GM04503 (cell line): Measurements from ENCODE around the gene CST3.
A peak's percentile ranks its signal among the peaks of the same experiment; 100 is the strongest.
"Not testable (repeated sequence)": the region's sequence is repeated elsewhere in the genome, so short reads cannot be mapped to it uniquely, and the experiment has no call there.

ENCODE experiments used
- DNase-seq: peaks from one replicate; pipeline ENCODE4 v3.0.0-alpha.2; 2012; ENCODE audit warnings: low read depth

The CST3 gene, protein sequence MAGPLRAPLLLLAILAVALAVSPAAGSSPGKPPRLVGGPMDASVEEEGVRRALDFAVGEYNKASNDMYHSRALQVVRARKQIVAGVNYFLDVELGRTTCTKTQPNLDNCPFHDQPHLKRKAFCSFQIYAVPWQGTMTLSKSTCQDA

DNA sequence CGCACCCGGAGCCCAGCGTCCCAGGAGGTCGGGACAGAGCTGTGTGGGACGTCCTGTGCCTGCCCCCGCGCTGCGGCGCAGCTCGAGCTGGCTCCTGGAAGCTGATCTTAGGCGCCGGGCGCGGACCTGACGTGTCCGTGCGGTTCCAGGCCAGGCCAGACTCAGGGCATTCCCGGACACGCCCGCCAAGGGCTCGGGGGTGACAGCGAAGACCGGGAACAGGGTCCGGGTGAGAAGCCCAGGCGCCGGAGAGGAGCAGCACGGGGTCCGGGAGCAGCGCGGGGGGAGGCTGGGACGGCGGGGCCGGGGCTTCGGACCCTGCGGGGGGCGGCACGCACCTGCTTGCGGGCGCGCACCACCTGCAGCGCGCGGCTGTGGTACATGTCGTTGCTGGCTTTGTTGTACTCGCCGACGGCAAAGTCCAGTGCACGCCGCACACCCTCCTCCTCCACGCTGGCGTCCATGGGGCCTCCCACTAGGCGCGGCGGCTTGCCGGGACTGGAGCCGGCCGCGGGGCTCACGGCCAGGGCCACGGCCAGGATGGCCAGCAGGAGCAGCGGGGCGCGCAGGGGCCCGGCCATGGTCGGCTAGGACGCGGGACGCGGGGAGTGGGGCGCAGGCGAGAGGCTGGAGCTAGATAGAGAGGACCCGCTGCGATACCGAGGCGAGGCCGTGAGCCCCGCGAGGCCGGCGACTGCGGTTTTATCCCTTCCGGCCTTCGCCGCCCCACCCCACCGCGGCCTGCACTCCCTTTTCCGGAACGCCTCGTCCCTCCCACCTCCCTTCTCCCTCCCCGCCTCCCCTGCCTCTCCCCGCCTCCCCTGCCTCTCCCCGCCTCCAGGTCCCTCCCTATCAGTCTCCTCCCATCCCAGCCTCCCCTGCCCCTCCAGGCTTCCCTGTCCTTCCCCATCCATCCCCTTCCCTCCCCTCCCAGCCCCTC, at the start of gene CST3:
Gene CST3, minus strand, starts transcription at position 674 of the 940 bp plus-strand sequence. Its CDS starts 93 bp downstream, at position 581.
- DNase-seq, result peak; percentile 36

DNA sequence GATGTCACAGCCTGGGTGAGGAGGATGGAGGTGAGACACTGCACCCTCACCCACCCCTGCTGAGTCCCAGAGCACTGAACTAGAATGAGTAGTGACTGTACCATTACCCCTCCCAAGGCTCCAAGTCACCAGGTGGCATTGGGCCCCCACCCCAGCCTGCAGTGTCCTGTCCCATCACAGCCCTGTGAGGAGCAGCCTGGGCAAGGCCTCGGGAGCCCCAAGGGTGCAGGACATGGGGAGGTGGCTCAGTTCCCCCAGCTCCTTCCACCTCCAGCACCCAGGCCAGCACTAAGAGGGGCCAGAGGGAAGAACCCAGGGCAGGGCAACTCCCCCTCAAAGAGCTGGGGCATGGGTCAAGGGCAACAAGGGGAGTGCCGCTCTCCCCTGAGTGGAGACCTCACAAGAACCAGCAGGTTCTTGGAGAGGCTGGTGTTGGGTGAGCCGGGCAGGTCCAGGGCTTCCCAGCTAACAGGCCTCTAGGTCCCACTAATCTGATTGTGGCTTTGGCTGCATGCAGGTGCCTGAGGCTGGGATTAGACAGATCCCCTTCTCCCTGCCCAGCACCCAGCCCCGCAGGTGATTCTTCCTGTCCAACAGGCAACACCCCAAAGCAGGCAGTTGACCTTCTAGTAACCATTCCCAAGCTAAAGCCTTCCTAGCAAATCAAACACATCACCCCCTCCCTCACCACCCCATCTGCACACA, 48.4 kb upstream of the CST3 start:
- DNase-seq, result no peak

- DNase-seq, result not testable (repeated sequence)
Observed at GRCh38 chr20:23685529-23685896, 47.8 kb upstream of the CST3 start.

DNA sequence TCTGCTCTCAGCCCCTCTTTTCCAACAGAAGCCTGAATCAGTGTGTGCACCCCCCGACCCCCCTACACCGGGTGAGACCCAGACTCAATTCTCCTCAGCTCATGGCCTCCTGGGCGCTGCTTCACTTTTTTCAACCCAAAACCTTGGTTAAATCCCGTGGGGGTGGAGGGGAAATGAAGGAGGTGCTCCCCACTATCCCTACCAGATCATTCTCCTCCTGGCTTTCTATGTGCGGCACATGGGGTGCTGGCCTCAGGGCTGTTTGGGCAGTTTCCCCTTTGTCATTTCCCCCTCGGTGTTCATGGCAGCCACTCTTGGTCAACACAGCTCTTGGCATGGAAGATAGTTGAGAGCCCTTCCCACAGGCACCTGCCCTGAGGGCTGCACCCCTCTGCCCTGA, 46.5 kb upstream of the CST3 start:
- no peak for DNase-seq

GRCh38 chr20:23683807-23684206, 46.1 kb upstream of the CST3 start:
- no peak for DNase-seq

DNA sequence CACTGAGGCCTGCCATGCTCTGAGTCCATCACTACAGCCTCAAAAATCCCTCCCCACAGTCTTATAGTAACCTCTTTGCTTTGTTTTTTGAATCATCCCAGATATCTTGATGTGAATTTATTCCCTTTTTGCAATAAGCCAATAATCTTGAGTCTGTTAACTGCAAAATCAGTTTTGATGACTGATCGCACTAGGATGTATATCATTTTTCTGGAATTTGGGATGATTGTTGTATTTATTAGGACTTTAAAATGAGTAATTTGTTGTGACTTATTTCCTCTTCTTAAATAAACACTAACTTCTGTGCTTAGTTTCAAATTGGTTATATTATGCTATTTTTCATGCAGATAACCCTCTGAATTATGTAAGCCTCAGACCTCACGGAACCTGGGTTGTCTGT, 45.5 kb upstream of the CST3 start:
- no peak for DNase-seq

GRCh38 chr20:23680146-23680545, 42.4 kb upstream of the CST3 start:
- no peak for DNase-seq

DNA sequence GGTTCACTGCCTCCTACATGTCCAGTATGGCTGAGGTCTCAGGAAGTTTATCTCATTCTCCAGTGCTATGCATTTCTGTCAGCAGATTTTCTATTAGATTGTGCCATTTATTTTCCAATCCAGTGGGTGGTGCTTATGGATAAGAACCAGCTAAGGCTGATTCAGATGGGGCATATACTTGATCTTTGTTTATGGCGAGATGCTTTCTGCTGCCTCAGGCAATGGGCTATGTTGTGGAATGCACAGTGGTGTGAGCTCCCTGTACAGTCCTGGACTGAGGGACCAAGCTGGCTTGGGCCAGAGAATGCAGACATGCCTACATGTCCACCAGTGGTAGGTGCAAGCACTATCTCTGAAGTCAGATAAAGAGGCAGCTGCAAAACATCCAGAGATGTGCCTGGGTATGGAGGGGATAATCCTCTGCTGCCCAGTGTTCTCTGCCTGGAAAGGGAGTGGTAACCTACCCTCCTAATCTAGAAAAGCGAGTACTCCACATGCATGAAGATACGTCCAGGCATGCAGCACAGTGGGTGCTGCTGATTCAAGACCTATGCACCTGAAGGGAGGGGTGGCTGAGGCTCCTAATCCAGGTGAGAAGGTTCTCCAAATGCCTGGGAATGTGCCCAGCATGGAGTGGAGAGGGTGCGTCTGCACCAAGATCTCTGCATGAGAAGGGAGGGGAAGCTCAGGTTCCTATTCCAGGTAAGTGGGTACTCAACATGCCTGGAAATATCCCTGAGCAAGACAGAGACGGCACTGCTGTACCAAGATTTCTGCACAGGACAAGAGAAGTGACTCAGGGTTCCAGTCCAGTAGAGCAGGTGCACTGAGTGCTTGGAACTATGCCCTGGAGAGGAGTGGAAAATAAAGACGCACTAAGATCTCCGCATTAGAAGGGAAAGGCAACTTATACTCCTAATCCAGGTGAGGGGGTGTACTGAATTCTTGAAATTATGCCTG, 41.7 kb upstream of the CST3 start:
- no peak for DNase-seq

DNA sequence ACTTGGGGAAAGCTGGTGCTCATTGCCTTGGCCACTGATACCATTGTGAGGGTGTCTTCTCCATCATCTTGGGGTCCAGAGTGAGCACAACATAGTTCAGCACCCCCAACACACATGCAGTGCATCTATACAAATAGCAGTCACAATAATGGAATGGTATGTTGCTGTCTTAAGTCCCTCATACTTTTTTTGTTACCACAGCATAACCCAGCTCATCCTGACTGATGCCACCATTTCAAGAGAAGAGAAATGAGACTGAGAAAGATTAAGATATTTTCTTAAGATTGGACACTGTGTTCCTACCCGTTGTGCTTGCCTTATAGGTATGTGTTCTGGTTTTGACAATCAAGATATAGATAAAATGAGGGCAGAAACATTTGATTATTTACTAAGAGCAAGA, 35.5 kb upstream of the CST3 start:
- no peak for DNase-seq

DNA sequence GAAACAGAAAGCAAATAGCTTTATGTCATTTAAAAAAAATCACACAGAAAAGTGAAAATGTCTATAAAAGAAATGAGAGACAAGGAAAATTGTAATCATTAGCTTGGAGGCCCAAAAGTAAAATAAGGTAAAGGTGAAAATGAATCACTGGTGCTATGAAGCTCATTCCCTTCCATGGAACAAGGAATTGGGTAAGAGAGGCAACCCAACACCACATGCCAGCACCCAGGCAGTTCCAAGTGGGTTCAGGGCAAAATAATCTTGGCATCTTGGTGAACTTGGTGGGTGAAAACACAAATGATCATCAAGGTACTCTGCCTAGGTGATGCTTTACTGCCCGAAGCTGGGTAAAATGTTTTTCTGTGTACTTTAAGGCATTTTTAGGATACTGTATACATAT, 34.4 kb upstream of the CST3 start:
- no peak for DNase-seq

DNA sequence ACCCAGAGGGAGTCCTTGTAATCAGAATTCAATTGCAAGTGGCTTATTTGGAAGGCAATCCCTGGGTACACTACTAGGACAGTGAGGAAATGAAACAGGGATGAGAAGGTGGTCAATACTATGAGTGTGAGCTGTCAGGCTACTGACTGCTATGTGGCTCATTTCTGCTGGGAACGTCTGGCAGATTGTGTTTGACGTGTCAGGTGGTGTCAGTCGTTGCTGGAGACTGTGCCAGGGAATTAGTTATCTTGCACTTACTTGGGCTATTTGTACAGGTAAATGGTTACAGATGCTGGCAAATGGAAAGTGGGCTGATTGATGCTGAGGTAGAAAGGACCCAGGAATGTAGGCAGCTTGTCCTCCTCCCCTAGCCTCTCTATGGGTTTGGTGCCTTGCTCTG, 33.7 kb upstream of the CST3 start:
- no peak for DNase-seq

GRCh38 chr20:23670361-23670760, 32.6 kb upstream of the CST3 start:
- DNase-seq, result no peak

DNA sequence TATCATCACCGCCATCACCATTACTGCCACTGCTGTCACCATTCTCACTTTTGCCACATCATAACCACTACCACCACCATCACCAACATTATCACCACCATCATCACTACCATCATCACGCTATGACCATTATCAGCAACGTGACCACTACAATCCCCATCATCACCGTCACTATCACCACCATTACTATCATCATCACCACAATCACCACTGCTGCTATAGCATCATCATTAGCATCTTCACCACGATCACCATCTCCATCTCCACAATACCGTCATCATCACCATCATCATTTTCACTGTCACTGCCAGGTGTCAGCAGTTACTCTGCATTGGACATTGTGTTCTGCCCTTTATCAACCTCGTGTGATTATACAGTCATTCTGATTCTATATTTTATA, 32.1 kb upstream of the CST3 start:
- DNase-seq, result no peak

DNA sequence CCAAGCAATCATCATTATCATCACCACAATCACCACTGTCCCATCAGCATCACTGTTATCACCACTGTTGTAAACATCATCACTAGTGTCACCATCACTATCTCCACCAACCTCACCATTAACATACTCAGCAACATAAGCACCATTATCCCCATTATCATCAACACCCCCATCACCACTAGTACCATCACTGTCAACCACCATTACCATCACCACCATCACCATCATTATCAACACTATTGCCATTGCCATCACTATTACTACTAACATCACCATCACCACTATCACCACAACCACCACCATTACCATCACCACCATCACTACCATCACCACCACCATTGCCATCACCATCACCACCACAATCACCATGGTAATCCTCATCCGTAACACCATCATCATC, 31.6 kb upstream of the CST3 start:
- DNase-seq, result no peak

GRCh38 chr20:23668477-23668951, 30.8 kb upstream of the CST3 start:
- DNase-seq, result no peak

DNA sequence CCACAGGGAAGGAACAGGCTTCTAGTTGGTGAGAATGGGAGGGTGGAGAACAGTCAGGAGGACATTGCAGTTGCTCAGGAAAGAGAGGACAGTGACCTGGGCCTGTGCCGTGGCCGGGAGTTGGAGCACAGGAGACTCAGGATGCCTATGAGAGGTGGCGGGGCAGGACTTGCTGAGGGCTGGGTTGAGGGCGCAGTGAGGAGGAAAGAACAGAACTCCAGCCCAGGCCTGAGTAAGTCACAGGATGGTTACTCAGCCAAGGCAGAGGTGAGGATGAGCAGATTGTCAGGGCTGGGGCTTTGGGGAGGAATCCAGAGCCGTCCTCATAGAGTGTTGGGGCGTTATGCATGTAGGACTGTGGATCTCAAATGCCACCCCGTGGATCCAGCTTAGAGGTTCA, 29.9 kb upstream of the CST3 start:
- no peak for DNase-seq

DNA sequence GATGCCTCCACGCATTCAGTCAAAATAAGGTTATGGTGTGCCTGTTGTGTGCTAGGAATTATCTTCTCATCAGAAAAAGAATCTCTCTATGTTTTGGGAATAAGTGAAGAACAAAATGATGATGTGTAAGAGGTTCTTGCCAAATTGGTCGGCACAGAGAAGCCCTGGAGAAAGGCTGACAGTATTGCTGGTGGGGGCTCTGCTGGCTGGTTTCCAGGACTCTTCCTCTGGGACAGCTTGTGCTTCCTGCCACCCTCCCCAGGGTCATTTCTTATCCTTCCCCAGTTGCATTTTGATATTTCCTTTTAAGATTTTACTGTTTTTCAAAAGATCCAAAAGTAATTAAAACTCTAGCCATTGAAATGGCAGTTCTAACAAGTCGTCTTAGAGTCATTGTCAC, 28.9 kb upstream of the CST3 start:
- no peak for DNase-seq

DNA sequence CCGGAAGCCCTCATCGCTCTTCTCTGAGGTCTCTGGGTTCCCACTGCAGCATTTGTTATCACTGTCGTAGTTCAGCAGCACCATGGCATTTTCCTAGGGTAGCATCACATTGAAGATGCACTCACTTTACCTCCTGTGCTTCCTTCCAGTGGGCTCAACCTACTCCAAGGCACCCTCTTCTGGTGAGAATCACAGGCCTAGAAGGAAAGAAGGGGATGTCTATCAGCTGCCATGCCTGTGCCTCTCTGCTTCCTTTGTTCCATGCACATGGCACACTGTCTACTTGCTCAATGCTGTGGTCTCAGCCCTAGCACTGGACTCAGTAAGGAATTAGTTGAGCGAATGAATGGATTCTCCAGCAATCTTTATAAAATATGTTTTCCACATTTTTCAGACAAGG, 28.4 kb upstream of the CST3 start:
- DNase-seq, result no peak

GRCh38 chr20:23664954-23665353, 27.2 kb upstream of the CST3 start:
- no peak for DNase-seq

DNA sequence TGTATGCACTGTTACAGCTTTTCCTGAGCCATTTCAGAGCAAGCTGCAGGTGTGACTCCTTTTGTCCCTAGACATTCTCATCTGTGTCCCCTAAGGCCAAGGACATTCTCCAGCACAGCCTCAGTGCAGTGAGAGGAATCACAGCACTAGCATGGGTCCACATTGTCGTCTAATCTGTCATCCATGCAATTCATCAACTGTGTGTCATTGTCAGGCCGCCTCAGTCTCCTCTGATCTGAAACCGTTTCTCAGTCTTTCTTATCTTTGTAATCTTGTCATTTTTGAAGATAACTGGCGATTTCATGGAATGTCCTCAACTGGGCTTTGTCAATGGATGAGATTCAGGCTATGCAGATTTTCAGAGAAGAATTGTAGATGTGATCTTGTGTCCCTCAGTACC, 26.3 kb upstream of the CST3 start:
- not testable (repeated sequence) for DNase-seq

DNA sequence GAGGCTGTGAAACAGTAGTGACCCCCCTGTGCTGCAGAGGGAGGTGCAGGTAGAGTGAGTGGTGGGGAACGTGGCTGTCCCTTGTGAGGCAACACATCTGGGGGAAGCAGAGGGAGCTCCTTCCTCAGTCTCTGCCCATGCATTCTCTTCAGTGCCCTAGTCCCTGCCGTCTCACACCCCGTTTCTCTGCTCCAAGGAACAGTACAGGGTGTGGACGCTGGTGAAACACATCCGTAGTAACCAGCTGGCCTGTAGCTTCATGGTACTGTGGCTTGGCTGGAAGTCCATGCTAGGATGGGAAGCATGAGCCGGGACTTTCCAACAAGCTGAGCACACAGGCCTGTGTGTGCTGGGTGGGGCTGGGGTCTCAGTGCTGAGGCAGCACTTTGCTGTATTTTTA, 25.4 kb upstream of the CST3 start:
- DNase-seq, result no peak
